Measurements from ENCODE around the gene RGS11. TPM values are rescaled to one million over a fixed set of nuclear protein-coding genes. Genes with fewer than 3 reads are reported as not detected.

Gene RGS11
- total and polyA plus RNA-seq, 12 donors = 0.83 to 98.6 (median 6.1) TPM

DNA sequence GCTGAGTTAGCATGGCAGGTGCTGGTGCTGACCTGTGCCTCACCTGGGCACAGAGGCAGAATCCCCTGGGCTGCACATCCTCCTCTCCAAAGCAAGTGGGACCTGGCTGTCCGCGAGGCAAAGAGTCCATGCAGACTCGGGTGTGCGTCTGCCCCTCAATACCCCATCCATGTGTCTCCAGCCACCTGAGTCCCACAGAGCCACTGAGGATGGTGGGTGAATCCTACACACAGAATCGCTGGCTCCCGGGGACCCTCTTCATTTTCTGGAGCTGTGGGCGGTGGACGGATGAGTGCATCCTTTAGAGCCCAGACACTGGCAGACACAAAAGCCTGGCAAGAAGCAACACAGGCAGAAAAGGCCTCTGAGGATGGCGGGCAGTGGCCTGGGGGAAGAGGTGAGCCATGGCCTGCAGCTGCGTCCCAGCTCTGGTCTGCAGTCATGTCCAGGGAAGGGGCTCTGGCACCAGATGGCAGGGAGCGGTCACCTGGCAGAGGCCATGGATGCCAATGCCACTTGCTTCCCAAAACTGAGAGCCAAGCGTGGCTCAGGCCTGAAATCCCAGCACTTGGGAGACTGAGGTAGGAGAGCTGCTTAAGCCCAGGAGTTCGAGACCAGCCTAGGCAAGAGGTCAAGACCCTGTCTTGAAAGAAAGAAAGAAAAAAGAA lies 46.9 kb upstream of the RGS11 start:
- H3K27ac ChIP-seq = no peak overlapping the region
- DNase-seq = no peak
- TF ChIP-seq POLR2A (IDR thresholded peaks at IDR 0.05) = no peak
- TF ChIP-seq, protein P1, sequence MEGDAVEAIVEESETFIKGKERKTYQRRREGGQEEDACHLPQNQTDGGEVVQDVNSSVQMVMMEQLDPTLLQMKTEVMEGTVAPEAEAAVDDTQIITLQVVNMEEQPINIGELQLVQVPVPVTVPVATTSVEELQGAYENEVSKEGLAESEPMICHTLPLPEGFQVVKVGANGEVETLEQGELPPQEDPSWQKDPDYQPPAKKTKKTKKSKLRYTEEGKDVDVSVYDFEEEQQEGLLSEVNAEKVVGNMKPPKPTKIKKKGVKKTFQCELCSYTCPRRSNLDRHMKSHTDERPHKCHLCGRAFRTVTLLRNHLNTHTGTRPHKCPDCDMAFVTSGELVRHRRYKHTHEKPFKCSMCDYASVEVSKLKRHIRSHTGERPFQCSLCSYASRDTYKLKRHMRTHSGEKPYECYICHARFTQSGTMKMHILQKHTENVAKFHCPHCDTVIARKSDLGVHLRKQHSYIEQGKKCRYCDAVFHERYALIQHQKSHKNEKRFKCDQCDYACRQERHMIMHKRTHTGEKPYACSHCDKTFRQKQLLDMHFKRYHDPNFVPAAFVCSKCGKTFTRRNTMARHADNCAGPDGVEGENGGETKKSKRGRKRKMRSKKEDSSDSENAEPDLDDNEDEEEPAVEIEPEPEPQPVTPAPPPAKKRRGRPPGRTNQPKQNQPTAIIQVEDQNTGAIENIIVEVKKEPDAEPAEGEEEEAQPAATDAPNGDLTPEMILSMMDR (IDR thresholded peaks at IDR 0.05) = no peak
- peaks cover 9 to 10% of the 10 kb centered on the region in 2 donors for H3K4me1 ChIP-seq (replicated peaks in 1 of 2)
- WGBS, 4 donors = 91 to 95% (median 92%) methylated on average over 7 to 13 of the region's 13 CpGs
- H3K36me3 ChIP-seq (replicated peaks in 1 of 2) = no peaks in the 10 kb centered on the region
- H3K4me3 ChIP-seq = no peak overlapping the region
- H3K27me3 ChIP-seq = no peaks in the 10 kb centered on the region
- intact Hi-C loops (cut with DNase I) = no loop called here
- H3K9me3 ChIP-seq (replicated peaks in 1 of 3) = no peaks in the 10 kb centered on the region

DNA sequence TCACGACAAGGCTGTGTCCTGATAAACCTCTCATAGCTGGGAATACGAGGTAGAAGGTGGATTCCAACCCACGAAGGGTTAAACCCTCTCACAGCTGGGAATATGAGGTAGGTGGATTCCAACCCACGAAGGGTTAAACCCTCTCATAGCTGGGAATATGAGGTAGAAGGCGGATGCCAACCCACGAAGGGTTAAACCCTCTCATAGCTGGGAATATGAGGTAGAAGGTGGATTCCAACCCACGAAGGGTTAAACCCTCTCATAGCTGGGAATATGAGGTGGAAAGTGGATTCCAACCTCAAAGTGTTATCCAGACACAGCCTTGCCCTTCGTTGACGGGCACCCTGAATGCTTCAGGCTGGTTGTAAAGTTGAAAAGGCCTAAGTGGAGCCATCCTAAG lies 45.8 kb upstream of the RGS11 start:
- Histone ChIP-seq H3K4me3 (no peak overlapping the region), H3K9me3 (replicated peaks in 1 of 3) (no peaks in the 10 kb centered on the region), H3K27ac (peak overlapping the region in 1 of 5 donors; percentile 27), H3K27me3 (no peaks in the 10 kb centered on the region), H3K36me3 (replicated peaks in 1 of 2) (no peaks in the 10 kb centered on the region), H3K4me1 (replicated peaks in 1 of 2) (no peaks in the 10 kb centered on the region)
- intact Hi-C loops (cut with DNase I) = no loop called here
- DNase-seq = no peak
- 66 to 82% (median 78%) methylated on average over 9 of the region's 9 CpGs for WGBS, 4 donors
- no peak for TF ChIP-seq POLR2A (IDR thresholded peaks at IDR 0.05)
- TF ChIP-seq, protein P1 (IDR thresholded peaks at IDR 0.05) = no peak

DNA sequence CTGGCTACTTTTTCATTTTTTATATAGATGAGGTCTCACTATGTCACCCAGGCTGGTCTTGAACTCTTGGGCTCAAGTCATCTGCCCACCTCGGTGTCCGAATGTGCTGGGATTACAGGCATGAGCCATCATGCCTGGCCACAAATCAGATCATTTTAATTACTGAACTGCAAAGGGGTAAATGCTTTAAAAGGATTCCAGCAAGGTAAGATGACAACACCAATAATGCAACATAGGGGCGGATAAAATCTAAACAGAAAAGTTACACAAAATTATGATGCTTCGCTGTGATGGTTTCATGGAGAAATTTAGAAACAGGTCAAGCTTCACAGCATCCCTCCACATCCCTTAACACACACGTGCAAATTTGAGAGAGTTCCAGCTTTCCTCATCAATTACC lies 44.5 kb upstream of the RGS11 start:
- DNase-seq = no peak
- H3K36me3 ChIP-seq (replicated peaks in 1 of 2) = no peaks in the 10 kb centered on the region
- no peaks in the 10 kb centered on the region for H3K4me1 ChIP-seq (replicated peaks in 1 of 2)
- 93 to 96% (median 94%) methylated on average over 5 of the region's 5 CpGs for WGBS, 4 donors
- TF ChIP-seq POLR2A (IDR thresholded peaks at IDR 0.05) = no peak
- TF ChIP-seq, protein P1 (IDR thresholded peaks at IDR 0.05) = no peak
- H3K27me3 ChIP-seq = no peaks in the 10 kb centered on the region
- intact Hi-C loops (cut with DNase I) = no loop called here
- no peak overlapping the region for H3K27ac ChIP-seq
- no peak overlapping the region for H3K4me3 ChIP-seq
- H3K9me3 ChIP-seq (replicated peaks in 1 of 3) = no peaks in the 10 kb centered on the region

DNA sequence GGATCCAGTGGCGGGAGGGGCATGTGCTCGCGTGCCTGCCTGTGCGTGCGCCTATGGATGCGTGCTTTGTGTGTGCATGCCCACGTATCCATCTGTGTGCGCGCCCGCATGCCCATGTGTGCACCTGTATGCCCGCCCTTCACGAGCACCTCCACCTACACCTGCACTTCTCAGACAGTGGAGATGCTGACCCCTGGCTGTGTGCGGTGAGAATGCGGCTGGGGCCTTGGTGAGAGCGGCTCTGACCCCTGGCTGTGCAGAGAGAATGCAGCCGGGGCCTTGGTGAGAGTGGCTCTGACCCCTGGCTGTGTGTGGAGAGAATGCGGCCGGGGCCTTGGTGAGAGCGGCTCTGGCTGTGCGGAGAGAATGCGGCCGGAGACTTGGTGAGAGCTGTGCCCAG lies 42.9 kb upstream of the RGS11 start:
- Histone ChIP-seq H3K36me3 (replicated peaks in 1 of 2) (peaks cover 0 to 9% of the 10 kb centered on the region in 2 donors), H3K4me1 (replicated peaks in 1 of 2) (no peaks in the 10 kb centered on the region), H3K4me3 (no peak overlapping the region), H3K27me3 (no peaks in the 10 kb centered on the region), H3K27ac (no peak overlapping the region), H3K9me3 (replicated peaks in 1 of 3) (no peaks in the 10 kb centered on the region)
- DNase-seq = no peak
- intact Hi-C loops (cut with DNase I) = no loop called here
- TF ChIP-seq, protein P1 (IDR thresholded peaks at IDR 0.05) = no peak
- no peak for TF ChIP-seq POLR2A (IDR thresholded peaks at IDR 0.05)
- 70 to 94% (median 93%) methylated on average over 8 to 22 of the region's 22 CpGs for WGBS, 4 donors
